DOHH2 (cell line): ENCODE results near the gene CDH4.

Experiments
- CTCF ChIP-seq: fragments of 200-600 bp; sonication (generic); IDR thresholded peaks from one replicate; pipeline ENCODE4 v1.5.1; 2014; ENCODE audit warnings: antibody characterized with exemption, mild to moderate bottlenecking, low read depth, low read length; ENCODE audit not compliant: poor library complexity, severe bottlenecking
- EZH2phosphoT487 ChIP-seq: fragments of 200-600 bp; sonication (generic); IDR thresholded peaks from 2 replicates; pipeline ENCODE4 v1.6.1; 2017; ENCODE audit warnings: borderline replicate concordance, mild to moderate bottlenecking, antibody characterized with exemption, low read length, moderate library complexity, mixed read lengths

GRCh38 chr20:61923371-61924166 lies 671.5 kb downstream of the CDH4 start:
- TF ChIP-seq CTCF (no peak), EZH2phosphoT487 (no peak)
